ENCODE measurements around the gene PCSK2.

PCSK2 gene

DNA sequence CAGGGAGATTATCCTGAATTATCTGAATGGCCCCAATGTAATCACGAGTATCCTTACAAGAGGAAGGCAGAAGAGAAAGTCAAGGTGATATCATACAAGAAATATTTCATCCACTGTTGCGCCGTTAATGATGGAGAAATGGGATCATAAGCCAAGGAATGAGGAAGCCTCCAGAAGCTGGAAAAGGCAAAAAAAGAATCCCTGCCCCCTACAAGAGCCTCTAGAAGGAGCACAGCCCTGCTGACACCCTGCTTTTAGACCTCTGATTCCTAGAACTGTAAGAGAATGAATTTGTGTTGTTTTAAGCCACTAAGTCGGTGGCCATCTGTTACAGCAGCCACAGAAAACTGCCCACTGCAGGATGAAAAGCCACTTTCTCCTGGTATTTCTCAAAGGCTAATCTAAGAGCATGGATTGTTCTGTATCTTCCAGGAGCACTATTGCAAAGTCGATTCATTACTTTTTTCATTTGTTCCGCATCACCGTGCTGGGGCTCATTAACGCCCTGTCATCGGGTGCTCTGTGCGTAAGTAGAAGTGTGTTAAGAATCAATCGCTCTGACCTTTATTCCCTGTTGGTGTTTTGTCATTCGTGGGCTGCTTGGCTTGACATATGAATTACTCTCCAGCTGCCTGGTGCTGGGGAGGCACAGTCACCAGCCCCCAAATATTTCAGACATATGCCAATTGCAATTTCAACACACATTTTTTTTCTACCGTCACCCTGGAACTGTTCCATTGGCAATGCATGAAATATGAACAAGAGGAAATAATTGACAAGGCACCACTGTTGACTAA, 117.0 kb downstream of the PCSK2 start:
- Mint-ChIP-seq H3K4me3 (no peak overlapping the region), H3K27me3 (peaks cover 18% of the 10 kb centered on the region), H3K27ac (no peak overlapping the region), H3K4me1 (no peaks in the 10 kb centered on the region), H3K9me3 (no peaks in the 10 kb centered on the region), H3K36me3 (no peaks in the 10 kb centered on the region)
- no peak for ATAC-seq

DNA sequence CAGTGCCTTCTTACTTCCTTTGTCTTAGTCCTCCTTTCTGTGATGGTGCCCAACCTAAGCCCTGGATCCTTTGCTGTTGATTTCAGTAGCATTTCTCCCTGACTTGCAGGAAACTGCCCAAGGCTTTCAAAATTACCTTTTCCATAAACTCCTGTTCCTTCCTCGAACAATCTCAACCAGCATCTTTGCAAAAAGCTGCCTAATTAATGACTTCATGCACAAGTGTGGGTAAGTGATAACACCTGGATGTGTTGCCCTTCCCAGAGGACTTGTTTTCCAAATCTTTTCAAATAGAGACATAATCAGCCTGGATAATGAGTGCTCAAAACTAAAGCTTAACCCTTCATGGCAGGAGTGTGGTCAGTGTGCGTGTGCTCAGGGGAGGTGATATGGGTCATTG, 118.0 kb downstream of the PCSK2 start:
- Mint-ChIP-seq H3K9me3 (no peaks in the 10 kb centered on the region), H3K27ac (no peak overlapping the region), H3K4me3 (no peak overlapping the region), H3K4me1 (no peaks in the 10 kb centered on the region), H3K27me3 (peaks cover 23% of the 10 kb centered on the region), H3K36me3 (no peaks in the 10 kb centered on the region)
- ATAC-seq, result no peak

DNA sequence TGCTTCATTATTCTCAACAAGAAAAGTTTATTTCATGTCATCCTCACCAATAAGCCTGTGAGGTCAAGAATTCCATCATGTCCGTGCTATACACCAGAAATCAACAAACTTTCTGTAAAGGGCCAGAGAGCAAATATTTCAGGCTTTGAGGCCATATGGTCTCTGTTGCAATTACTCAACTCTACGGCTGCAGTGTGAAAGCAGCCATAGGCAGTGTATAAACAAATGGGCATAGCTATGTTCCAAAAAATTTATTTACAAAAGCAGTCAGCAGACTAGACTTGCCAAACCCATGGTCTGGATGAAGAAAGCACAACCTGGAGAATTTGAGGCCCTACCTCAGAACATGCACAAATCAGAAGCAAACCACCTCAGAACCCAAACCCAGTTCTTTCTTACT, 118.5 kb downstream of the PCSK2 start:
- Mint-ChIP-seq H3K27me3 (peaks cover 29% of the 10 kb centered on the region), H3K9me3 (no peaks in the 10 kb centered on the region), H3K27ac (no peak overlapping the region), H3K36me3 (no peaks in the 10 kb centered on the region), H3K4me1 (no peaks in the 10 kb centered on the region), H3K4me3 (no peak overlapping the region)
- ATAC-seq, result no peak

DNA sequence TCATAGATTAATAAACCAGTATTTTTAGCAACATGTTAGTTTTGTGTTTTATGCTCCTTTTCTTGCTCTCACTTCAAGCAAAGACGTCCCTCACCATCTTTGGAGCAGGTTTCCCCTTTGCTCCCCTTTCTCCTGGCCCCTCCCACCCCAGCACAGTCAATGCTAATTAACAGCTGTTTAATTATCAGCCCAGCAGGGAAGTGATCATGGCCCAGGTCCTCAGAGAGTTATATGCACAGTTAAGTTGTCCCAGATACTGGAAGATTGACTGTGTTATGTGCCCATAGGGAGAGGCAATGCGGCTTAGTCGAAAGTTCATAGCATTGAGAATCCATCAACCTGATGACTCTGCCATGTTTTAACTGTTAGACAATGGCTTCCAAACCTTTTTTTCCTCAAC, 123.5 kb downstream of the PCSK2 start:
- H3K4me1 Mint-ChIP-seq, result no peaks in the 10 kb centered on the region
- peaks cover 2% of the 10 kb centered on the region for H3K9me3 Mint-ChIP-seq
- peaks cover 29% of the 10 kb centered on the region for H3K27me3 Mint-ChIP-seq
- no peak for ATAC-seq
- no peak overlapping the region for H3K27ac Mint-ChIP-seq
- no peak overlapping the region for H3K4me3 Mint-ChIP-seq
- no peaks in the 10 kb centered on the region for H3K36me3 Mint-ChIP-seq

DNA sequence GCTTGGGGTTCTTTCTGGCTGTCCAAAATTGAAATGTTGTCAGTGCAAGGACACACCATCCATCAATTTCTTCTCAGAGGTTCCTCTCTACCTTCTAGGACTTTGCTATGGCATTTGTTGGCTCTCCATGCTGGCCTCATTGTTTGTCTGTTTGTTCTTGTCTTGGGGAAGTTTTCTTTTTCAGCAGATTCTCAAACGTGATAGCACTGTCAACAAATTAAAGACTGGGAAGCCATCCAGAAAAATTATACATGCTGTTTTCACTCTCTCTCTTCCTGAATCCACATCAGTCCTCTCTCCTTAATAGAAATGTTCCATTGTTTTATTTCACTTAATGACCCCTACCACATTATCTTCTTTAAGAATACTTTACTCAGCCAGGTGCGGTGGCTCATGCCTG, 130.4 kb downstream of the PCSK2 start:
- no peak overlapping the region for H3K27ac Mint-ChIP-seq
- H3K4me1 Mint-ChIP-seq, result no peaks in the 10 kb centered on the region
- H3K36me3 Mint-ChIP-seq, result no peaks in the 10 kb centered on the region
- H3K4me3 Mint-ChIP-seq, result no peak overlapping the region
- peaks cover 2% of the 10 kb centered on the region for H3K9me3 Mint-ChIP-seq
- H3K27me3 Mint-ChIP-seq, result no peaks in the 10 kb centered on the region
- no peak for ATAC-seq

DNA sequence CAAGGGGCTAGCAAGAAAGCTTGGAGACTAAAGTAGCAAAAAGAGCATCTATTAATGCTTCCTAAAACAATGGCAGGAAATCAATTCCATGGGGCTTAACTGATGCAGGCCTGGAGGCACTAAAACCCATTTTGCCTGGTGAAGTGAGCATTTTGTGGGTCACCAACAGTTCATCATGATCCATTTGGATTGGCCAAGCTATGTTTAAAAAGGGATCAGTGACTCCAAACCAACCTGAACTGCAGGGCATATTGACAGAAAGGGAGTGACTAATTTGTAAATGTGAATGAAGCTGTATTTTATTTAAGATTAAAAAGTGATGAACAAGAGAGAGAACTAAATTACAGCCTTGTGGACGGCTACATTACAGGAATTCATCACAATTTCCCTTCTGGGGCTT, 132.0 kb downstream of the PCSK2 start:
- H3K27ac Mint-ChIP-seq, result no peak overlapping the region
- no peaks in the 10 kb centered on the region for H3K27me3 Mint-ChIP-seq
- H3K4me3 Mint-ChIP-seq, result no peak overlapping the region
- H3K9me3 Mint-ChIP-seq, result no peaks in the 10 kb centered on the region
- ATAC-seq, result no peak
- H3K4me1 Mint-ChIP-seq, result no peaks in the 10 kb centered on the region
- no peaks in the 10 kb centered on the region for H3K36me3 Mint-ChIP-seq

DNA sequence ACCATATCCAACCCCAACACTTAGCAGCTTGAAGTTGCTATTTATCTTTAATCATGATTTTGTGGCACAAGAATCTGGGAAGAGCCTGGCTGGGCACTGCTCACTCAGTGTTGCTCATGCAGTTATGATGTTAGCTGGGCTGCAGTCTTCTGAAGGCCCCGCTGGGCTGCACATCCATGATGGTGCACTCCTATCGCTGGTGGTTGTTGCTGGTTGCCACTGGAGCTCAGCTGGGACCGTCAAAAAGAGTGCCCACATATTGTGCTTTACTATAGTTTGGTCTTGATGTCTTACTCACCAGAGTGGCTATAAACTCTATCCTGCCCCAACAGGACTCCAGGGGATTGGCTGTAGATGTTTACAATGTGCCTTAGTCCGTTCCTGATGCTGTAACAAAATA, 137.8 kb downstream of the PCSK2 start:
- Mint-ChIP-seq H3K27ac (no peak overlapping the region), H3K36me3 (no peaks in the 10 kb centered on the region), H3K4me3 (no peak overlapping the region), H3K4me1 (no peaks in the 10 kb centered on the region), H3K27me3 (no peaks in the 10 kb centered on the region), H3K9me3 (no peaks in the 10 kb centered on the region)
- no peak for ATAC-seq

DNA sequence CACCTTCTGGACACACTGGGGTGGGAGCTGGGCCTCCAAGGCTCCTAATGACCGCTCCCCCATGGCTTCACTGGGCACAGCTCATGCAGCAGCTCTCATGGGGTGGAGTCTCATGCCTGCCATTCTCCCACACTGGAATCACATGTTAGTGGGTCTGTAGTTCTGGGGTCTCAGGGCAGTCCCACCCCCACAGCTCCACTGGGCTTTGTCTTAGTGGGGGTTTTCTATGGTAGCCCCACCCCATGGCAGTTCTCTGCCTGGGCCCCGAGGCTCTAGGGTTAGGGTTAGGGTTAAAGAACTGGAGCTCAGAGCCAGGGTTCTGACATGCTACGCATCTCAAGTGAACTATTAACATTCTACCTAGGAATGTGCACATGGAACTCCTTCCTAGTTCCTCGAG, 139.0 kb downstream of the PCSK2 start:
- H3K4me1 Mint-ChIP-seq, result no peaks in the 10 kb centered on the region
- H3K36me3 Mint-ChIP-seq, result no peaks in the 10 kb centered on the region
- no peaks in the 10 kb centered on the region for H3K9me3 Mint-ChIP-seq
- no peaks in the 10 kb centered on the region for H3K27me3 Mint-ChIP-seq
- H3K27ac Mint-ChIP-seq, result no peak overlapping the region
- H3K4me3 Mint-ChIP-seq, result no peak overlapping the region
- no peak for ATAC-seq

DNA sequence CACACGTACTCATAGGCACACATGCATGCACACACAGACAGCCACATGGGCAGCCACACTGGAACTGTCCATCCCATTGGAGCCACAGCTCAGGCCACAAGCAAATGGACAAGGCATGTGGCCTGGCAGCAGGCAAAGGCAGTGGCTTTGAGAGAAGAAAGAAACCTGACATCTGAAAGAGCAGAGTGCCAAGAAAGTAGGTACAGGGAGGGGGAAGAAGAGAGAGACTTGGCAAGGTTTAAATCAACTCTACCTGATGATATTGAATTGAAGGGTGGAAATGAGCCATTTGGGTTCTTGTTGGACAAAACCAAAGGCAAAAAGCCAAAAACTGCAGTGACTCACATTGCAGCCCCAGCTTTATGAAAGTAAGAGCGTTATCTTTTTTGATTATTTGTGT, 142.7 kb downstream of the PCSK2 start:
- no peaks in the 10 kb centered on the region for H3K9me3 Mint-ChIP-seq
- H3K36me3 Mint-ChIP-seq, result no peaks in the 10 kb centered on the region
- ATAC-seq, result no peak
- no peak overlapping the region for H3K4me3 Mint-ChIP-seq
- H3K27me3 Mint-ChIP-seq, result no peaks in the 10 kb centered on the region
- no peaks in the 10 kb centered on the region for H3K4me1 Mint-ChIP-seq
- no peak overlapping the region for H3K27ac Mint-ChIP-seq

DNA sequence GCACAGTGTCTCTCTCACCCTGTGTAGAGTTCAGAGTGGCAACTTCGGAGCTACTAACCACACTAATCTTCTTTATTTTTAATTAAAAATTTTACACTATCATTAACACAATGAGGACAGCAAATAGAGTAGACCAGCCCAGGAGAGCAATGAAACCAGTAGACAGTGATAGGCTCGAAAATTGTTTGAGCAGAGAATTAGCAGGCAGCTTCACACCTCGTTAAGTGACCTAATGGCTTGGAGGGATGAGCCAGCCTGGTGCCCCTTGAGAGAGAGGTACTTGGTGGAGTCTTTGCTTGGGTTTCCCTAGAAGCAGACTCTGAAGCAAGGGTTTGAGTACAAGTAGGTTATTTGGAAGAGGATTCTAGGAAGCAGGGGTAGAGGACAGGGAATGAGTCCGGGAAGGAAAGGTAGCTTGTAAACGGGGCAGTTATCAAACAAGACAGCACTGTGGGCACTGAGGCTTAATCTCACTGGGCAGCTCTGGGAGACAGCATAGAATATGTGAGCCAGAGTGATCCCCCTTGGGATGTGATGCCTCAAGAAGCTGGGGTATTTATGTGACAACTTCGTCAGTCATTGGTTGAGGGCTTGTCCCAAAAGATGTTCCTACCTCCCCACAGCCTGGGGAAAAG, 146.1 kb downstream of the PCSK2 start:
- H3K27ac Mint-ChIP-seq, result no peak overlapping the region
- H3K9me3 Mint-ChIP-seq, result no peaks in the 10 kb centered on the region
- no peak overlapping the region for H3K4me3 Mint-ChIP-seq
- no peaks in the 10 kb centered on the region for H3K27me3 Mint-ChIP-seq
- H3K4me1 Mint-ChIP-seq, result no peaks in the 10 kb centered on the region
- ATAC-seq, result no peak
- no peaks in the 10 kb centered on the region for H3K36me3 Mint-ChIP-seq

DNA sequence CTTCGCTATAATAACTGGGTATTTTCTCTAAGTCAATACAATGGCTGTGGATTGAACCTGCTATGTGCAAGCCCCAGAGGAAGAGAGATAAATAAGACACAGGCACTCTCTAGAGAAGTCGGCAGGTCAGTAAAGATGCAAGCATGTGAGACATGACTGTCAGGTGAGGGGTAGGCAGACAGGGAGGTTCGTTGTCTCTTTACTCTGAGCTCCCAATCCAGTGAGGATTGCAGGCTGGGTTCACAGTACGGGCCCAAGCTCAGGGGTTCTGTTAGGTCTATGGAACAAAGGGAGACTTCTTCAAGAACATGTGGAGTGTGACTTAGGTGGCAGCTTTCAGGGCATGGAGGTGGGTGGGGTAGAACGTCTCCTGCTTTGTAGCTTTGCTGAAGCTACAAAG, 147.2 kb downstream of the PCSK2 start:
- no peaks in the 10 kb centered on the region for H3K36me3 Mint-ChIP-seq
- no peak overlapping the region for H3K4me3 Mint-ChIP-seq
- no peak overlapping the region for H3K27ac Mint-ChIP-seq
- H3K9me3 Mint-ChIP-seq, result peaks cover 2% of the 10 kb centered on the region
- H3K27me3 Mint-ChIP-seq, result no peaks in the 10 kb centered on the region
- ATAC-seq, result no peak
- no peaks in the 10 kb centered on the region for H3K4me1 Mint-ChIP-seq

DNA sequence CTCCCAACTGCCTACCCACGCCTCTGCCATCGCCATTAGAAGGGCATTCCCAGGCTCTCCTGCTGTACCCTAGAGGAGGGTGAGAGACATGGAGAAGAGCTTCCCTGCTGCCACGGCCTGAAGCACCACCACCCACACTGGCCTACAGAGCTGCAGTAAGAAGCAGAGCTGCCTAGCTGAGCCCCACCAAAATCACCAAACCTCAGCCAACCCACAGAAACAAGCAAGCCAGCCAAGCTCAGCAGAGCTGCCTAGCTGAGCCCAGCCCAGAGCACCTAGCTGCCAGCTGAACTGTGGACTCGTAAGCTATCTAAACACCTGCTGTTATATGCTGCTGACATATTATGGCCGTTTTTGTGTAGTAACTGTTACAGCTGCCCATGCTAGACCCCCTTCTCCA, 149.2 kb downstream of the PCSK2 start:
- ATAC-seq, result no peak
- no peak overlapping the region for H3K4me3 Mint-ChIP-seq
- H3K9me3 Mint-ChIP-seq, result peaks cover 2% of the 10 kb centered on the region
- H3K27me3 Mint-ChIP-seq, result no peaks in the 10 kb centered on the region
- H3K36me3 Mint-ChIP-seq, result no peaks in the 10 kb centered on the region
- H3K4me1 Mint-ChIP-seq, result no peaks in the 10 kb centered on the region
- H3K27ac Mint-ChIP-seq, result no peak overlapping the region

DNA sequence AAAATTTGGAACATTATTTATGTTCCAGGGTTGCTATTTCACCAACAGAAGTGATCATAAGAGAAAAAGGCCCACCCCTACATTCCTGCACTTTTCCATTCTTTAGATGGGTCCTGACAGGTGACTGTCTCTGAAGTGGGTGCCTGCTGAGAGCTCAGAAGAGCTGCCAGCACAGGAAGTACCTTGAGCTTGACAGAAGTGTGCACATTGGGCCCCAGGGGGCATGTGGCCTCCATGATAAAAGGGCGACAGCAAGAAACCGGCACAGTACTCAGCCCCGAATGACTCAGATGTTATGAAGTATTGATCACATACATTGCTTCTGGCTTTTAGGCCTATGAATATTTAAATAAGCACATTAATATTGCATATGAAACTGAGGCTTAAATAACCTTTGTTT, 150.4 kb downstream of the PCSK2 start:
- Mint-ChIP-seq H3K9me3 (peaks cover 2% of the 10 kb centered on the region), H3K4me3 (no peak overlapping the region), H3K36me3 (no peaks in the 10 kb centered on the region), H3K27me3 (no peaks in the 10 kb centered on the region), H3K4me1 (no peaks in the 10 kb centered on the region), H3K27ac (no peak overlapping the region)
- no peak for ATAC-seq

DNA sequence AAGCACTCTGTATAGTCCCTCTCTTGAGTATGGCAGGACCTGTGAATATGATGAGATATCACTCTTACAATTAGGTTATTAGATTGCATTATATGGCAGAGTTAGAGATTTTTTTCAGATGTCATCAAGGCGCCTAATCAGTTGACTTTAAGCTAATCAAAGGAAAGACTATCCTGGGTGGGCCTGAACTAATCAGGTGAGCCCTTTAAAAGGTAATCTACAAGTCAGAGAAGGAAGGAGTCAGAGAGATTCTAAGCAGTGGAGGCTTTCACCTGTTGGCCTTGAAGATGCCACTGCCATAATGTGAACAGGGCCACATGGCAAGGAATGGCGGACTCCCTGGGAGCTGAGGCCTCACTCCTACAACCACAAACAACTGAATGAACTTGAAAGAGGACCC, 152.8 kb downstream of the PCSK2 start:
- Mint-ChIP-seq H3K4me3 (no peak overlapping the region), H3K36me3 (no peaks in the 10 kb centered on the region), H3K27me3 (no peaks in the 10 kb centered on the region), H3K9me3 (peaks cover 2% of the 10 kb centered on the region), H3K4me1 (no peaks in the 10 kb centered on the region), H3K27ac (no peak overlapping the region)
- no peak for ATAC-seq

DNA sequence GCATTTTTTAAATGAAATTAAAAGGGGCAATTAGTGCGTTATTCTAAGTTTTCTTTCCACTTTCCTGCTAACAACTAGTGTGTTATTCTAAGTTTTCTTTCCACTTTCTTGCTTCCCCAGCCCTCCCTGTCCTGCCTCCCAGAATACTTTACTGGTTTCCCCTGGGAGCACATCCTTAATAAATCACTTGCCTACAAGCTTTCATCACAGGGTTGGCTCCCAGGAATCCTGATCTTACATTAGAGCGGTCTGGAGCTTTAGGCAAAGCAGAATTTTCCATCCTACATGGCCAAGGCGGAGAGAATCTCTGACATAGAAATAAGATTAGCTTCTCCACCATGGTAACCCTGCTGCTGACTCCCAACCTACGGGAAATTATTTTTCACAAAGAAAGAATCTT, 154.0 kb downstream of the PCSK2 start:
- no peaks in the 10 kb centered on the region for H3K4me1 Mint-ChIP-seq
- no peak overlapping the region for H3K27ac Mint-ChIP-seq
- ATAC-seq, result no peak
- H3K27me3 Mint-ChIP-seq, result no peaks in the 10 kb centered on the region
- peaks cover 2% of the 10 kb centered on the region for H3K9me3 Mint-ChIP-seq
- H3K36me3 Mint-ChIP-seq, result no peaks in the 10 kb centered on the region
- H3K4me3 Mint-ChIP-seq, result no peak overlapping the region

DNA sequence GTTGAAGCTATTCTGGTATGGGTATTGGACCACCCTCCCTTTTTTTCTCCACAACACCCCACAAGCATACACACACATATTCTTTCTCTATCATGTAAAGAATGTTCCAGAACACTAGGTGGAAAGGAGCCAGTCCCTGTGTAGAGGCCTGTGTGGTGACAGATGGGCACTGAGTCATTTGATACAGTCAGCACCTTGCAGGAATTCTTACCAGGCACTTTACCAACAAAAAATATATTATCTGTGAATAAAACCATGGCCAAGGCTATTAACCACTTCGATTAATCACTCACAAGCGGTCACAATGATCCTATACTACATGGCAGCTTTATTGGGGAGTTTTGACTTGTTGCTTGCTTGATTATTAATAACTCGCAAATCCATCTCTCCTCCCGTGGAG, 154.9 kb downstream of the PCSK2 start:
- Mint-ChIP-seq H3K27ac (no peak overlapping the region), H3K27me3 (no peaks in the 10 kb centered on the region), H3K4me1 (no peaks in the 10 kb centered on the region), H3K9me3 (peaks cover 2% of the 10 kb centered on the region), H3K4me3 (no peak overlapping the region), H3K36me3 (no peaks in the 10 kb centered on the region)
- ATAC-seq, result no peak
